ENCODE data around the gene GNB5.
"Not testable (repeated sequence)": the region's sequence is repeated elsewhere in the genome, so short reads cannot be mapped to it uniquely, and the experiment has no call there.

The GNB5 gene

GRCh38 chr15:52191207-52191606, at the start of gene GNB5:
TSS of gene GNB5 (minus strand) at chr15:52191392. CDS start at chr15:52184676, 6,716 bp downstream.
- DNase-seq, result no peak

DNA sequence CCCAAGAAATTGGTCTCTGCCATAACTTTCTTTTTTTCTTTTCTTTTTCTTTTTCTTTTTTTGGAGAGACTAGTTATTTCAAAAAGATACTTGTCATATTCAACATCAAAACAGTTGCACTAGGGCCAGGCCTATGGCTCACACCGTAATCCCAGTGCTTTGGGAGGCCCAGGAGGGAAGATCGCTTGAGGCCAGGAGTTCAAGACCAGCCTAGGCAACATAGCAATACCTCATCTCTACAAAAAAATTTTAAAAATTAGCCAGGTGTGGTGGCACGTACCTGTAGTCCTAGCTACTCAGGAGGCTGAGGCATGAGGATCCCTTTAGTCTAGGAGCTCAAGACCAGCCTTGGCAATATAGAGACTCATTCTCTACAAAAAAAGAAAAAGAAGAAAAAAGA, 49.0 kb upstream of the GNB5 start:
- DNase-seq, result no peak

DNA sequence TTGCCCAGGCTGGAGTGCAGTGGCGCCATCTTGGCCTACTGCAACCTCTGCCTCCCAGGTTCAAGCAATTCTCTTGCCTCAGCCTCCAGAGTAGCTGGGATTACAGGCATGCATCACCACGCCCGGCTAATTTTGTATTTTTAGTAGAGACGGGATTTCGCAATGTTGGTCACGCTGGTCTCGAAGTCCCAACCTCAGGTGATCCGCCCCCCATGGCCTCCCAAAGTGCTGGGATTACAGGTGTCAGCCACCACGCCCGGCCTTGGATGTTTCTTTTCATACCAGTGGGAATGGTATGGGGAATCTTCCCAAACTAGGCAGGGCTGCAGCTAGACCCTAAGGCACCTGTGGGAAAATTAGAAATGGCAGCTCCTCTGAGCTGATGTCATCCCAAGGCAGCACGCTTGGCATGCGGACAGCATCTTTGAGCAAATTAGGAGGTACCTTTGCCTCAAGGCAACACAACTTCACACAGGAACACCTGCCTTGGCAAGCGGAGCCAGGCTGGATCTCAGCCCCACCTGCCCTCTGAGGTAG, 47.9 kb upstream of the GNB5 start:
- not testable (repeated sequence) for DNase-seq

DNA sequence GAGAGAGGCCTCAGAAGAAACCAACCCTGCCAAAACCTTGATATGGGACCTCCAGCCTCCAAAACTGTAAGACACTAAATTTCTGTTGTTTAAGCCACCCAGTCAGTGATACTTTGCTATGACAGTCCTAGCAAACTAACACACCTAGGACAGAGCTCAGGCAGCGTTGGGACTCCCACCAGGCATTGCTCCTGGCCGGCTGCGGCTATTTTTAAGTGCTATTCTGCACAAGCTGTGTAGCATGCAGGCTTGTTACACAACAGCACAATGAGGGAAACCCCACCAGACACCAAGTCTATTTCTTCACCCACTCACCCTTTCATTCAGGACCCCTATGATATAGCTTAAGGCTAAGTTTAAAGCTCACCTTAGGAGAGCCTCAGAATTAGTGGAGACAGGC, 47.0 kb upstream of the GNB5 start:
- DNase-seq, result no peak

DNA sequence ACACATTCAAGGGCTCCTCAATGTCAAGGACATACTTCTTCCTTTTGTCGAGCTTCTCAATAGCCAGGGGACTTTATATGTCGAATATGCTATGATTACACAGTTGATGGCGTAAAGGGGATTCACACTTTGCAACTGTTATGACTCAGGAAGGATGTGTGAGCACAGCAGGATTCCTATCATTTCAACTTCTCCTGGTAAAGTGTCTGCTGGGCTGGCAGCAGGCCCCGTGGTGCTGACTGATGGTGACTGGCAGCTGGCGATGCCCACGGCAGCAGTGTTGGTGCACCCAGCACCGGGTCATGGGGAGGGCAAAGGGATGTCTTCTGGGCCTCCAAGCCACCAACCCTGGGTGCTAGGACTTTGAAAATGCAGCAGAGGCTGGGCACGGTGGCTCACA, 44.8 kb upstream of the GNB5 start:
- DNase-seq, result no peak

- DNase-seq, result no peak
Measured at GRCh38 chr15:52234596-52235541, 43.7 kb upstream of the GNB5 start.

DNA sequence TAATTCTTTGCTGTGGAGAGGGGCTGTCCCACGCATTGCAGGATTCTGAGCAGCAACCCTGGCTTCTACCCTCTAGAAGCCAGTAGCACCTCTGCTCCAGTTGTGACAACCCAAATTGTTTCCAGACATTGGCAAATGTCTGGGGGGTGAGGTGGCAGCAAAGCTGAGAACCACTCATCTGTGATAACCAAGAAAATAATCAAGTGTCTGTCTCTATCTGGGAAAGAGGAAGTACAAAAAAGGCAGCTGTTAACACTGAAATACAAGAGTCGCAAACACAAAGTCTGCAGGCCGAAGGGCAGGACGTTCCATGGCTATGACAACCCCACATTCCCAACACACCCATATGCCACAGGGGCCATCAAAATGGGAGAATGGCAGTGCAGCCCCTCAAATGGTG, 42.2 kb upstream of the GNB5 start:
- no peak for DNase-seq

GRCh38 chr15:52232327-52232726, 41.1 kb upstream of the GNB5 start:
- no peak for DNase-seq

- no peak for DNase-seq
Measured at GRCh38 chr15:52230073-52230472, 38.9 kb upstream of the GNB5 start.

- no peak for DNase-seq
Measured at GRCh38 chr15:52228921-52229320, 37.7 kb upstream of the GNB5 start.

DNA sequence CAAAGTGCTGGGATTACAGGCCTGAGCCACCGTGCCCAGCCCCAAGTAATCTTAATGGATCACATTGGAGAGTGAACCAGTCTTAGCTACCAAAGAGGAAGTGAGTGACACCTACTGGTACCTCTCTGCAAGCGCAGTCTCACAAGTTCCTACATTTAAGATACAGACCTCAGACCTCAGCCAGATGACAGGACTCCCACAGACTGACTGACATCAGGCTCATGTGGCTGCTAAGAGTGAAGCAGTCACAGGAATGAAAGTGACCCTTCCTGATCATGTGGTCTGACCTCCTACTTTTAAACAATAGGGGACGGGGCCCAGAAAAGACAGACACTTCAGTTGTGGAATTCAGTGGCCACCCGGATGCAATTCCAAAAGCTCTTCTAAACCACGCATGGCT, 36.3 kb upstream of the GNB5 start:
- DNase-seq, result peak; percentile 70

DNA sequence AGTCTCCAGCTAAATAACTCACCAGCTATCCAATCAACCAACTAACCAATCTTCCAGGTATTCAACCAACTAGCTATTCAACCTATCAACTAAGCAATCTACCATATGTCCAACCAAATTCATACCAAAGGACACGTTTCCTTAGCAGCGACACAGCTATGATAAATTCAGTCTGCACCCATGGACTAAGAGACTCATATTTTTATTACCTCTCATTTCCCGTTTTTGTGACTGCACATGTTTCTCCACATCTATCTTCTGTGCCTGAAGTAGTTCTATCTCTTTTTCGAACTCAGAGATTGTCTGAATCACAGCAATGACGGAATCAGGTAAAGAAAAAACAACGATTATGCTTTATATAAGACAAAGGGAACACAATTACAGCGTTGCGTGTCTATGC, 34.0 kb upstream of the GNB5 start:
- no peak for DNase-seq

DNA sequence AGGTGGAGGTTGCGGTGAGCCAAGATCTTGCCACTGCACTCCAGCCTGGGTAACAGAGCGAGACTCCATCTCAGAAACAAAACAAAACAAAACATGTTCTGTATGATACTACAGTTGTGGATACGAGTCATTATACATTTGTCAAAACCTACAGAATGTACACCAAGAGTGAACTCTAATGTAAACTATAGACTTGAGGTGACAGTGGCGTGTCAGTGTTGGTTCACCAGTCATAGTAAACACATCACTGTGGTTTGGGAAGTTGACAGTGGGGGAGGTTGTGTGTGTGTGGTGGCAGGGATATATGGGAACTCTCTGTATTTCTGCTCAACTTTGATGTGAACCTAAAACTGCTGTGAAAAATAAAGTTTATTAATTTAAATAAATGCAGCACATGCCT, 33.0 kb upstream of the GNB5 start:
- no peak for DNase-seq

- no peak for DNase-seq
Measured at GRCh38 chr15:52221730-52222129, 30.5 kb upstream of the GNB5 start.

- no peak for DNase-seq
Measured at GRCh38 chr15:52220937-52221660, 29.9 kb upstream of the GNB5 start.

DNA sequence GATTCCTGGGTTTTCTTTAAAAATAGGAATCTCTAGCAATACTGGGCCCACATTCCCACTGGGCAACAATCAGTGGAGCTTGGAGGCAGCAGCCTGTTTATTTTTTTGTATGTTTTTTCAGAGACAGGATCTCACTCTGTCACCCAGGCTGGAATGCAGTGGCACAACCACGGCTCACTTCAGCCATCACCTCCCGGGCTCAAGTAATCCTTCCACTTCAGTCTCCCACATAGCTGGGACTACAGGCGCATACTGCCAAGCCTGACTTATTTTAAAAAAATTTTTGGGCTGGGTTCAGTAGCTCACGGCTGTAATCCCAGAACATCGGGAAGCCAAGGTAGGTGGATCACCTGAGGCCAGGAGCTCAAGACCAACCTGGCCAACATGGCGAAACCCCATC, 29.1 kb upstream of the GNB5 start:
- DNase-seq, result no peak

GRCh38 chr15:52218816-52219215, 27.6 kb upstream of the GNB5 start:
- no peak for DNase-seq

DNA sequence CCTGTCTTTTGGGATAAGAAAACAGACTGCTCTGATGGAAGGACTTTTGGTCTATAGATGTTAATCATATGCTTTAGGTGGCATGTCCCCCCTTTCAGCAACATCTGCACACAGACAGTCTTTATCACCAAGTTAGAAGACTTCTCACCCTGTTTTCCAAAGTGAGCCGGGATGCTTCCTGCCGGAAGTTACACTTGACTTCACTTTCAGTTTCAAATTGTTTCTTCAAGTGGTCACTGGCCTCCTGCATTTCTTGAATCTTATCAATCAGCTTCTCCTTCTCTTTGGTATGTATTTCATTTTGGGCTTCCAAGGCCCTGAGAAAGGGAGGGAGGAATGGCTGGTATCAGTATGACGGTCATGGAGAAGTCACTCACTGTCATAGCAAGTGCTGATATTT, 27.2 kb upstream of the GNB5 start:
- DNase-seq, result no peak

GRCh38 chr15:52217186-52217585, 26.0 kb upstream of the GNB5 start:
- no peak for DNase-seq

DNA sequence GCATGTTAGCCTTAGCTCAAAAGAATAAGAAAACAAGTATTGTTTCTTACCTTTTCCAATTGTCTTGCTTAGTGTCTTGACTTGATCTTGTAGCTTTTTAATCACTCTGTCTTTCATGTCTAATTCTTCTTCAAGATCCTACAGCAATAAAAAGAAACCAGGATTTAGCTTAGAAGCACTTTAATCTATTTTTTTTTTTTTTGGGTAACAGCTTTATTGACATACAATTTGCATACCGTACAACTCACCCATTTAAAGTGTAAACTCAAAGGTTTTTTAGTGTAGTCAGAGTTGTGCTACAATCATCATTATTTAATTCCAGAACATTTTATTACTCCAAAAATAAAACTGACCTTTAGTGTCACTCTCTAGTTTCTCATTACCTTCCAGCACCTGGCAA, 23.4 kb upstream of the GNB5 start:
- DNase-seq, result no peak

GRCh38 chr15:52213206-52213605, 22.0 kb upstream of the GNB5 start:
- no peak for DNase-seq

DNA sequence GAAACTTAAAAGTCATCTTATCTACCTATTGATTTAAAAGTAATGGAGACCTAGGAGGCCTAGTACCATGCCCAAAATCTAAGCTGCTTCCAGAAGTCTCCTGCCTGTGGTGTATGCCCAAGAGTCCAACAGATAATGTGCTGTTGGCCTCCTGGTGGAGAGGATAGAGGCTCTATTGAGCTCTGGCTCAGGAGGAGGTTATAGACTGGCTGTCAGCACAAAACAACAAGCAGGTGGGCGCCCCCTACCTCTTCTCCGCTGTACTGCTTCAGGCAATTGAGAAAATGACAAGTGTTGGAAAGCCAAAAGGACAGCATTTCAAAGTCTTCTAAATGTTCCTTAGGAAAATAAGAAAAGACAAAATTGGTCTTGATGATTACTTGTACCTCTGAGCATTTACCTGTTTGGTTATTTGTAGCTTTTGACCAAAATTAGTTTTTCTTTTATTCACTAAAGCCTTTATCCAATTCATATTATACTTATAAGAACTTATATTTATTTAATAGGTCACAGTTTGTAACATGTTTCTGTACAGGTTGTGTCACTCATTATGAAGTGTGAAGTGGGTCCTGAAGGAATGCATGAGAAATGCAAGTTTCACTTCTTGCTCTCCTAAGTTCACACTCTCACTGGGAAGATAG, 17.2 kb upstream of the GNB5 start:
- DNase-seq, result peak; percentile 46 to 50

- no peak for DNase-seq
Measured at GRCh38 chr15:52207191-52207590, 16.0 kb upstream of the GNB5 start.

All from NCI-H2081 (cell line).